Adrenal gland (tissue), 19 donors: ENCODE data around the gene ACOX2. TPM values are rescaled to one million over a fixed set of nuclear protein-coding genes. Genes with fewer than 3 reads are reported as not detected.

Experiments
- DNase-seq, 7 donors: peaks; one replicate each; pipeline ENCODE4 v3.0.0-alpha.2; 2019 to 2020
- H3K27ac ChIP-seq, 5 donors: fragments of 200-600 bp; sonication (generic) in 4 of 5; 1 replicate in 3 of 5; 2 replicates in 2 of 5; pipeline versions ENCODE4 v1.5.1 to v1.8.0; 2016 to 2020; ENCODE audit warnings: mild to moderate bottlenecking in 1 of 5
- H3K27me3 ChIP-seq: fragments of 200-600 bp; 2 replicates; pipeline ENCODE4 v1.8.0; 2021
- H3K36me3 ChIP-seq, 2 donors: fragments of 200-600 bp; replicated peaks in 1 of 2; 1 replicate in 1 of 2; 2 replicates in 1 of 2; pipeline versions ENCODE4 v1.5.1 to v1.8.0; 2018 to 2022
- H3K4me1 ChIP-seq, 2 donors: fragments of 200-600 bp; replicated peaks in 1 of 2; 1 replicate in 1 of 2; 2 replicates in 1 of 2; pipeline versions ENCODE4 v1.5.1 to v1.8.0; 2018 to 2021
- H3K4me3 ChIP-seq, 4 donors: fragments of 200-600 bp; sonication (generic) in 3 of 4; one replicate each; pipeline ENCODE4 v1.5.1; 2016 to 2018
- H3K9me3 ChIP-seq, 3 donors: fragments of 200-600 bp; sonication (generic) in 1 of 3; replicated peaks in 1 of 3; 1 replicate in 2 of 3; 2 replicates in 1 of 3; pipeline versions ENCODE4 v1.5.1 to v1.8.0; 2016 to 2021
- CTCF ChIP-seq, 6 experiments: fragments of 450-650 bp in 4 of 6; fragments of 200-600 bp in 2 of 6; sonication (generic) in 1 of 6; IDR thresholded peaks; 1 replicate in 5 of 6; 2 replicates in 1 of 6; pipeline versions ENCODE4 v1.5.1 to v1.8.0; 2016 to 2021; ENCODE audit warnings: antibody characterized with exemption in 6 of 6, mild to moderate bottlenecking in 2 of 6, moderate library complexity in 1 of 6
- POLR2A ChIP-seq, 2 donors: fragments of 450-650 bp; IDR thresholded peaks; one replicate each; pipeline ENCODE4 v1.6.1; 2017; ENCODE audit warnings: antibody characterized with exemption in 2 of 2, mild to moderate bottlenecking in 2 of 2, moderate library complexity in 1 of 2
- WGBS, 4 donors: extraction: QIAGEN DNeasy Blood & Tissue Kit in 2 of 4; methylation state at CpG; one replicate each; pipeline versions ENCODE4 v1.1.5 to v1.1.7; 2013 to 2017; 5-methylcytosine and 5-hydroxymethylcytosine counted together
- intact Hi-C, 2 donors: fragments of 100-400 bp; cut with DNase I; formaldehyde crosslinking; loops; one replicate each; pipeline versions ENCODE4 v1.14.1 to v1.15.0; 2022 to 2023
- long read RNA-seq, 10 donors: library from polyadenylated mRNA in 3 of 10; unstranded in 2 of 10; stranded (forward) in 1 of 10; transcript quantifications; one replicate each; pipeline ENCODE4 v2.0.0 and lab custom pipeline, GENCODE V29; 2021 to 2026
- polyA plus RNA-seq, 3 donors: library from polyadenylated mRNA; stranded (reverse); fragments of 200-250 nt in 2 of 3; fragments of 350-450 nt in 1 of 3; fragmentation: Illumina TruSeq in 1 of 3; extraction: RNeasy Lipid Tissue Mini Kit (QIAGEN cat#74804) in 1 of 3; gene quantifications; one replicate each; pipeline ENCODE4 v1.2.3, GENCODE V29; 2013 to 2014
- total RNA-seq, 9 donors: library from RNA; depleted of rRNA in 4 of 9; stranded (reverse); fragments of >200 nt in 4 of 9; fragments of 120-200 nt in 1 of 9; fragmentation: NEBNext Ultra II Directional in 1 of 9; extraction: Animal tissue kit (Norgen Biotek cat#: 25700) in 1 of 9; gene quantifications; one replicate each; pipeline versions ENCODE4 v1.1.0 to v1.2.4, GENCODE V29; 2013 to 2023
- donor health status: healthy with polysubstance abuse.
- donor health status: Bipolar disorder and iron deficiency.
- donor health status: DM: yes; HTN: yes; CAD: no.
- donor health status: DM: no; HTN: no; CAD: no.
- donor health status: DM: no; HTN: no; CAD: no.
- donor health status: DM: yes; HTN: yes; CAD: no.

ACOX2 gene
- total RNA-seq = 10 to 100 TPM in 8 of 9 donors, 1 to 10 TPM in 1; 8.1 to 52.4 (median 29.1) TPM
- polyA plus RNA-seq = 10 to 100 TPM; 24.0 to 65.5 (median 56.4) TPM
- long read RNA-seq, donor 1 = 0 reads
- long read RNA-seq, donor 2, partial matches to known transcripts = 0 of 3 reads
- long read RNA-seq, donor 2, other reads (novel, unspliced or antisense) = 0 of 3 reads
- long read RNA-seq, donor 3 = 0 reads
- long read RNA-seq, donor 4, transcript ACOX2-201 (15 exons, 2,426 nt) = major isoform, 10 of 16 reads
- long read RNA-seq, donor 4, partial matches to known transcripts = 1 of 16 reads
- long read RNA-seq, donor 4, other reads (novel, unspliced or antisense) = 5 of 16 reads
- long read RNA-seq, donor 5, transcript ACOX2-201 (15 exons, 2,426 nt) = major isoform, 58 of 73 reads
- long read RNA-seq, donor 5, partial matches to known transcripts = 4 of 73 reads
- long read RNA-seq, donor 5, other reads (novel, unspliced or antisense) = 11 of 73 reads
- long read RNA-seq, donor 6, transcript ACOX2-201 (15 exons, 2,426 nt) = major isoform, 8 of 14 reads
- long read RNA-seq, donor 6, partial matches to known transcripts = 1 of 14 reads
- long read RNA-seq, donor 6, other reads (novel, unspliced or antisense) = 5 of 14 reads
- long read RNA-seq, donor 7, partial matches to known transcripts = 0 of 1 reads
- long read RNA-seq, donor 7, other reads (novel, unspliced or antisense) = 0 of 1 reads
- long read RNA-seq, donor 8, partial matches to known transcripts = 0 of 2 reads
- long read RNA-seq, donor 8, other reads (novel, unspliced or antisense) = 0 of 2 reads
- long read RNA-seq, donor 9, partial matches to known transcripts = 0 of 2 reads
- long read RNA-seq, donor 9, other reads (novel, unspliced or antisense) = 0 of 2 reads
- long read RNA-seq, donor 10 = 0 reads

GRCh38 chr3:58536501-58537411 is at the start of gene ACOX2:
Gene ACOX2 (minus strand): TSS chr3:58537190. CDS start chr3:58535106, 2,084 bp downstream.
- WGBS, 4 donors = 42 to 55% (median 48%) methylated on average over 9 to 13 of the region's 13 CpGs
- peak; percentile 43 to 84 (median 72) for DNase-seq
- Histone ChIP-seq H3K27me3 (no peaks in the 10 kb centered on the region), H3K9me3 (no peaks in the 10 kb centered on the region), H3K4me3 (peak within 1 kb of the TSS in 1 of 4 donors; percentile 47), H3K4me1 (peaks cover 18 to 32% of the 10 kb centered on the region in 2 donors), H3K27ac (peak within 1 kb of the TSS; percentile 12 to 85 (median 72)), H3K36me3 (peaks cover 0 to 13% of the 10 kb centered on the region in 2 donors)
- intact Hi-C loops = loop anchor here (10.0 kb wide), 3 partner anchors 72 to 222 kb away; no protein-coding TSS in a partner anchor
- TF ChIP-seq POLR2A (IDR thresholded peaks at IDR 0.05) (peak; percentile 21 to 62), CTCF (IDR thresholded peaks at IDR 0.05) (no peak)

- no peak for DNase-seq
- H3K27ac ChIP-seq = no peak overlapping the region
- intact Hi-C loops = no loop called here
- peaks cover 14% of the 10 kb centered on the region for H3K27me3 ChIP-seq
- H3K4me3 ChIP-seq = peak overlapping the region in 1 of 4 donors; percentile 62
- H3K4me1 ChIP-seq = peaks cover 0 to 10% of the 10 kb centered on the region in 2 donors
- no peaks in the 10 kb centered on the region for H3K36me3 ChIP-seq
- TF ChIP-seq POLR2A (IDR thresholded peaks at IDR 0.05) = no peak
- no peaks in the 10 kb centered on the region for H3K9me3 ChIP-seq
- WGBS, 4 donors = 44 to 52% (median 48%) methylated on average over 8 of the region's 8 CpGs
Observed at GRCh38 chr3:58585994-58586393, 49.0 kb upstream of the ACOX2 start.

- WGBS, 4 donors = 2 to 11% (median 7%) methylated on average over 22 to 46 of the region's 46 CpGs
- intact Hi-C loops = no loop called here
- Histone ChIP-seq H3K27ac (peak overlapping the region in 4 of 5 donors; percentile 1 to 80 (median 42)), H3K36me3 (no peaks in the 10 kb centered on the region), H3K4me1 (peaks cover 0 to 10% of the 10 kb centered on the region in 2 donors), H3K4me3 (peak overlapping the region in 2 of 4 donors; percentile 62 to 71), H3K9me3 (no peaks in the 10 kb centered on the region), H3K27me3 (peaks cover 14% of the 10 kb centered on the region)
- peak; percentile 66 to 84 (median 81) for DNase-seq
- no peak for TF ChIP-seq POLR2A (IDR thresholded peaks at IDR 0.05)
- TF ChIP-seq CTCF (IDR thresholded peaks at IDR 0.05) = peak; percentile 61 to 87 (median 77)
Observed at GRCh38 chr3:58585005-58585786, 48.2 kb upstream of the ACOX2 start.

GRCh38 chr3:58584690-58585004 is 47.7 kb upstream of the ACOX2 start:
- DNase-seq = no peak
- Histone ChIP-seq H3K27me3 (peaks cover 14% of the 10 kb centered on the region), H3K4me1 (peaks cover 0 to 10% of the 10 kb centered on the region in 2 donors), H3K4me3 (peak overlapping the region in 2 of 4 donors; percentile 62 to 71), H3K27ac (peak overlapping the region in 3 of 5 donors; percentile 1 to 80 (median 63)), H3K9me3 (no peaks in the 10 kb centered on the region), H3K36me3 (no peaks in the 10 kb centered on the region)
- intact Hi-C loops = no loop called here
- no peak for TF ChIP-seq CTCF (IDR thresholded peaks at IDR 0.05)
- TF ChIP-seq POLR2A (IDR thresholded peaks at IDR 0.05) = no peak
- 38 to 56% (median 48%) methylated on average over 10 of the region's 10 CpGs for WGBS, 4 donors
